ENCODE results near the gene DOCK2.
"Not testable (repeated sequence)": the region's sequence is repeated elsewhere in the genome, so short reads cannot be mapped to it uniquely, and the experiment has no call there.

Gene DOCK2

GRCh38 chr5:169756071-169756765 lies 119.1 kb downstream of the DOCK2 start:
- no peak for DNase-seq (ENCODE audit: low spot score)

- DNase-seq (ENCODE audit: low spot score): no peak
These were observed 119.9 kb downstream of the DOCK2 start for GRCh38 chr5:169757016-169757415.

GRCh38 chr5:169758886-169759285 lies 121.8 kb downstream of the DOCK2 start:
- DNase-seq (ENCODE audit: low spot score): no peak

- no peak for DNase-seq (ENCODE audit: low spot score)
These were observed 123.2 kb downstream of the DOCK2 start for GRCh38 chr5:169760229-169760628.

GRCh38 chr5:169762338-169763095 lies 125.4 kb downstream of the DOCK2 start:
- no peak for DNase-seq (ENCODE audit: low spot score)

- no peak for DNase-seq (ENCODE audit: low spot score)
These were observed 126.4 kb downstream of the DOCK2 start for GRCh38 chr5:169763376-169764017.

GRCh38 chr5:169764018-169764378 lies 126.9 kb downstream of the DOCK2 start:
- no peak for DNase-seq (ENCODE audit: low spot score)

GRCh38 chr5:169765176-169765996 lies 128.3 kb downstream of the DOCK2 start:
- no peak for DNase-seq (ENCODE audit: low spot score)

GRCh38 chr5:169766943-169767342 lies 129.9 kb downstream of the DOCK2 start:
- DNase-seq (ENCODE audit: low spot score): not testable (repeated sequence)

GRCh38 chr5:169767938-169768337 lies 130.9 kb downstream of the DOCK2 start:
- DNase-seq (ENCODE audit: low spot score): peak; percentile 35

- DNase-seq (ENCODE audit: low spot score): no peak
These were observed 131.3 kb downstream of the DOCK2 start for GRCh38 chr5:169768416-169768815.

GRCh38 chr5:169770109-169770508 lies 133.0 kb downstream of the DOCK2 start:
- DNase-seq (ENCODE audit: low spot score): no peak

GRCh38 chr5:169772256-169772655 lies 135.2 kb downstream of the DOCK2 start:
- no peak for DNase-seq (ENCODE audit: low spot score)

GRCh38 chr5:169772688-169773087 lies 135.6 kb downstream of the DOCK2 start:
- no peak for DNase-seq (ENCODE audit: low spot score)

GRCh38 chr5:169777159-169777558 lies 140.1 kb downstream of the DOCK2 start:
- no peak for DNase-seq (ENCODE audit: low spot score)

- DNase-seq (ENCODE audit: low spot score): peak; percentile 61
These were observed 141.8 kb downstream of the DOCK2 start for GRCh38 chr5:169778622-169779596.

GRCh38 chr5:169781420-169782345 lies 144.6 kb downstream of the DOCK2 start:
- no peak for DNase-seq (ENCODE audit: low spot score)

GRCh38 chr5:169785771-169786618 lies 148.9 kb downstream of the DOCK2 start:
- no peak for DNase-seq (ENCODE audit: low spot score)

- DNase-seq (ENCODE audit: low spot score): no peak
These were observed 151.1 kb downstream of the DOCK2 start for GRCh38 chr5:169788168-169788567.
